ENCODE results near the gene PDCD1.

PDCD1 gene

DNA sequence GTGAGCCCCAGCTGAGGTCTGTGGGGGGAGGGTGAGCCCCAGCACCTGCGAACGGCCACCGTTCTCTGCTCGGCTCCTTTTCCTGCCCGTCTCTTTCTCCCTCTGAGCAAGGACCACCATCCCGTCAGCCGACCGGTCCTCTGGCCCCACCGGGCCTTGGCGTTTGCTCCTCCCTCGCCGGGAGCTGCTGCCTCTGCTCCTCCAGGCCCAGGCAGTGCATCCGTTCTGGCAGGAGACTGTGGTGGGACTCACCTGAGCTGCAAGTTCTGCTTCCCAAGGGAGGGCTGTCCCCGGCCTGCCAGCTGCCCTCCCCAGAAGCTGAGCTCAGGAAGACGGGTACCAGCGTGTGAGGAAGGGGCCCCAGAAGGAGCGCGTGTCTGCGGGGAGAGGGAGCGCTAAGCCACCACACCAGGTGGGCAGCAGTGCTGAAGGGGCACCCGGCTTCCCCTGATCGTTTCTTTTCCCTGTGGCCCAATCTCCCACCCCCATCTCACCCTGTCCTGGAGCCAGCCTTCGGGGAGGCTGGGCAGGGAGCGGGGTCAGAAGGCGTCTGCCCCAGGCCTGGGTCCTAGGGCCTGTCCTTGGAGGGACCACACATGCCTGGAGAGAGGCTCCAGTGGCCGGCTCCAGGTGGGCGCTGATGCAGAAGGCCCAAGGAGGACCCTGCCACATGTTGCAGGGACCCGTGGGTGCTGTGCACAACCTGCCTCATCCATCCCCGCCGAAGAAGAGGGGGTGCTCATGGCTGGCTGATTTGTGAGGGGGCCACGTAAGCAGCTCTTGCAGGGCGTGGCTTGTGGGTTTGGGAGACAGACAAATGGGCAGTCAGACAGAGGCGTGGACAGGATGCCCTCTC, 8.3 kb upstream of the PDCD1 start:
- DNase-seq (ENCODE audit: low read depth) = no peak
- TF ChIP-seq, protein P1, sequence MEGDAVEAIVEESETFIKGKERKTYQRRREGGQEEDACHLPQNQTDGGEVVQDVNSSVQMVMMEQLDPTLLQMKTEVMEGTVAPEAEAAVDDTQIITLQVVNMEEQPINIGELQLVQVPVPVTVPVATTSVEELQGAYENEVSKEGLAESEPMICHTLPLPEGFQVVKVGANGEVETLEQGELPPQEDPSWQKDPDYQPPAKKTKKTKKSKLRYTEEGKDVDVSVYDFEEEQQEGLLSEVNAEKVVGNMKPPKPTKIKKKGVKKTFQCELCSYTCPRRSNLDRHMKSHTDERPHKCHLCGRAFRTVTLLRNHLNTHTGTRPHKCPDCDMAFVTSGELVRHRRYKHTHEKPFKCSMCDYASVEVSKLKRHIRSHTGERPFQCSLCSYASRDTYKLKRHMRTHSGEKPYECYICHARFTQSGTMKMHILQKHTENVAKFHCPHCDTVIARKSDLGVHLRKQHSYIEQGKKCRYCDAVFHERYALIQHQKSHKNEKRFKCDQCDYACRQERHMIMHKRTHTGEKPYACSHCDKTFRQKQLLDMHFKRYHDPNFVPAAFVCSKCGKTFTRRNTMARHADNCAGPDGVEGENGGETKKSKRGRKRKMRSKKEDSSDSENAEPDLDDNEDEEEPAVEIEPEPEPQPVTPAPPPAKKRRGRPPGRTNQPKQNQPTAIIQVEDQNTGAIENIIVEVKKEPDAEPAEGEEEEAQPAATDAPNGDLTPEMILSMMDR (IDR thresholded peaks at IDR 0.05; ENCODE audit: insufficient read depth, low read depth, low read length, missing control alignments) = no peak
- no peak overlapping the region for H3K4me3 ChIP-seq (ENCODE audit: low read length)

DNA sequence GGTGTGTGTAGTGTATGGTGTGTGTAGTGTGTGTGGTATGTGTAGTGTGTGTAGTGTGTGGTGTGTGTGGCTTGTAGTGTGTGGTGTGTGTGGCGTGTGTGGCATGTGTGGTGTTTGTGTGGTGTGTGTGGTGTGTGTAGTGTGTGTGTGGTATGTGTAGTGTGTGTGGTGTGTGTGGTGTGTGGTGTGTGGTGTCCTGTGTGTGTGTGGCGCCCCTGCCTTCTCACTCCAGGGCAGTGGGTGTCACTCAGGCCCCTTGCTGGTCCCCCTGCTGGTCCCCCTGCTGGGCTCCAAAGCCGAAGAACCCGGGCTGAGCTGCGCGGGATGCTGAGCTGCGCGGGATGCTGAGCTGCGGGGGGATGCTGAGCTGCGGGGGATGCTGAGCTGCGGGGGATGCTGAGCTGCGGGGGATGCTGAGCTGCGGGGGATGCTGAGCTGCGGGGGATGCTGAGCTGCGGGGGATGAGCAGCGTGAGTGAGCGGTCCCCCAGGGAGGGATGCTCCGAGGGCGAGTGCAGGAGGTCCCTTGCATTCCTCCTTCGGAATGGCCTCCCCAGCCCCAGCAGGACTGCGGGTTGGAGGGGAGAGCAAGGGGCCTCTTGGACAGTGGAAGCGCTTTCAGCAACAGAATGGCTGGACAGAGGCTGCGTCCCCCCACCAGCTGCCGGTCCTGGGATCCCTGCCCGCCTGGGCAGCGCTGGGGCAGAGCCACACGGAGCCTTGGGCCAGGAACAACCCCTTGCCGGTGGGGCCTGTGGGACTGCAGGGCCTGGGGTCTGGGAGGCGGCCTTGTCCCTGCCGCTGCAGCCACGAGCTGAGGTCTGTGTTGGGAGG, 7.5 kb upstream of the PDCD1 start:
- no peak for DNase-seq (ENCODE audit: low read depth)
- TF ChIP-seq, protein P1 (IDR thresholded peaks at IDR 0.05; ENCODE audit: insufficient read depth, low read depth, low read length, missing control alignments) = no peak
- no peak overlapping the region for H3K4me3 ChIP-seq (ENCODE audit: low read length)

DNA sequence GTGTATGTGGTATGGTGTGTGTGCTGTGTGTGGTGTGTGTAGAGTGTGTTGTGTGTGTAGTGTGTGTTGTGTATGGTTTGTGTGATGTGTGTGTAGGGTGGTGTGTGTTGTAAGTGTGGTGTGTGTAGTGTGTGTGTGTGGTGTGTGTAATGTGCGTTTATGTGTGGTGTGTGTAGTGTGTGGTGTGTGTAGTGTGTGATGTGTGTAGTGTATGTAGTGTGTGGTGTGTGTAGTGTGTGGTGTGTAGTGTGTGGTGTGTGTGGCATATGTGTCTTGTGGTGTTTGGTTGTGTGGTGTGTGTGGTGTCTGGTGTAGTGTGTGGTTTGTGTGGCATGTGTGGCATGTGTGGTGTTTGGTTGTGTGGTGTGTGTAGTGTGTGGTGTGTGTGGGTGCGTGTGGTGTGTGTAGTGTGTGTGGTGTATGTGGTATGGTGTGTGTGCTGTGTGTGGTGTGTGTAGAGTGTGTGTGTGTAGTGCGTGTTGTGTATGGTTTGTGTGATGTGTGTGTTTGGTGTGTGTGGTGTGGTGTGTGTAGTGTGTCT, 6.8 kb upstream of the PDCD1 start:
- no peak for DNase-seq (ENCODE audit: low read depth)
- no peak overlapping the region for H3K4me3 ChIP-seq (ENCODE audit: low read length)
- TF ChIP-seq, protein P1 (IDR thresholded peaks at IDR 0.05; ENCODE audit: insufficient read depth, low read depth, low read length, missing control alignments) = no peak

DNA sequence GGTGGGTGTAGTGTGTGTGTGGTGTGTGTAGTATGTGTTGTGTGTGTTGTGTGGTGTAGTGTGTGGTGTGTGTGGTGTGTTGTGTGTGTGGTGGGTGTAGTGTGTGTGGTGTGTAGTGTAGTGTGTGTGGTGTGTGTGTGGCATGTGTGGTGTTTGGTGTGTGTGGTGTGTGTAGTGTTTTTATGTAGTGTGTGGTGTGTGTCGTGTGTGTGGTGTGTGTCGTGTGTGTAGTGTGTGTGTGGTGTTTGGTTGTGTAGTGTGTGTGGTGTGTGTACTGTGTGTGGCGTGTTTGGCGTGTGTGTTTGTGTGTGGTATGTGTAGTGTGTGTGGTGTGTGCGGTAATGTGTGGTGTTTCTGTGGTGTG, 6.1 kb upstream of the PDCD1 start:
- DNase-seq (ENCODE audit: low read depth) = no peak
- H3K4me3 ChIP-seq (ENCODE audit: low read length) = no peak overlapping the region
- TF ChIP-seq, protein P1 (IDR thresholded peaks at IDR 0.05; ENCODE audit: insufficient read depth, low read depth, low read length, missing control alignments) = no peak

DNA sequence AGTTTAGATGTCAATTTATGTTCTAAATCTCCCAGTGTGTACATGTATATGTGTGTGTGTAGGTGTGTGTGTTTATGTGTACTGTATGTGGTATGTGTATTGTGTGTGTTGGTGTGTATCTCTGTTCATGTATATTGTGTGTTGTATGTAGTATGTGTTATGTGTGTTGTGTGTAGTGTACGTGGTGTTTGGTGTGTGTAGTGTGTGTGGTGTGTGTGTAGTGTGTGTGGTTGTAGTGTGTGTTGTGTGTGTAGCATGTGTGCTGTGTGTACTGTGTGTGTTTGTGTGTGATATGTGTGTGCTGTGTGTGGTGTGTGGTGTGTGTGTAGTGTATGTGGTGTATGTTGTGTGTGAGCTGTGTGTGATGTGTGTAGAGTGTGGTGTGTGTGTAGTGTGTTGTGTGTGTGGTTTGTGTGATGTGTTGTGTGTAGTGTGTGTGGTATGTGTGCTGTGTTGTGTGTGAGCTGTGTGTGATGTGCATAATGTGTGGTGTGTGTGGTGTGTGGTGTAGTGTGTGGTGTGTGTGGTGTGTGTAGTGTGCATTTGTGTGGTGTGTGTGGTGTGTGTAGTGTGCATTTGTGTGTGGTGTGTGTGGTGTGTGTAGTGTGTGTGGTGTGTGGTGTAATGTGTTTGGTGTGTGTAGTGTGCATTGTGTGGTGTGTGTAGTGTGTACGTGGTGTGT, 5.6 kb upstream of the PDCD1 start:
- H3K4me3 ChIP-seq (ENCODE audit: low read length) = no peak overlapping the region
- DNase-seq (ENCODE audit: low read depth) = no peak
- TF ChIP-seq, protein P1 (IDR thresholded peaks at IDR 0.05; ENCODE audit: insufficient read depth, low read depth, low read length, missing control alignments) = no peak

DNA sequence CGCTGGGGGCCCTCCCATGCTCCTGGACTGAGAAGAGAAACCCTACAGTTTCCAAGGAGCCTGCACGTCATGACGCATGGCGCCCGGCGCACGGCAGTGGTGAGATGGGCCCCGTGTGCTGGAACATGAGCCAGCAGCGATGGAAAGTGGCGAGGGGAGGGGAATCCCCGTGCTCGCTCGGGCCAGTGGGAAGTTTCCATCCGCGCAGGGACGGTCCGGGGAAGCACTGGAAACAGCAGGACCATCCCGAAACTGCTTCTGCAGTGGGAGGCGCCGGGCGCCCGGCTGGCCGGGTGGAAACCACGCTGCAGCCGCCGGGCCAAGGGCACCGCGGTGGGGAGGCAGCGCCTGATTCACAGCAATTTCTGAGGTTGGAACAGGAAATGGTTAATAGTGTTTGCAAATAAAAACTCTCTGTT, 4.9 kb upstream of the PDCD1 start:
- no peak overlapping the region for H3K4me3 ChIP-seq (ENCODE audit: low read length)
- DNase-seq (ENCODE audit: low read depth) = no peak
- TF ChIP-seq, protein P1 (IDR thresholded peaks at IDR 0.05; ENCODE audit: insufficient read depth, low read depth, low read length, missing control alignments) = no peak

All from epithelial cell of esophagus (primary cell).